Activated T-cell treated with anti-CD3 and anti-CD28 coated beads, Interleukin-2, amount 50 U/mL, for 72 hours (primary cell): ENCODE data around the gene GOLT1A. TPM values are rescaled to one million over a fixed set of nuclear protein-coding genes. Genes with fewer than 3 reads are reported as not detected.

Source experiments
- ATAC-seq, 2 donors: fragments of 150-1000 bp; cut with Tn5 transposase; replicated peaks in 1 of 2; 2 replicates each; pipeline ENCODE4 v1.10.0; 2021; ENCODE audit warnings: moderate library complexity in 2 of 2, mild to moderate bottlenecking in 1 of 2
- DNase-seq, 2 donors: peaks; one replicate each; pipeline ENCODE4 v3.0.0; 2021 to 2022; ENCODE audit warnings: mixed read lengths in 1 of 2
- H3K27ac Mint-ChIP-seq: one replicate; pipeline ENCODE4 v1.8.0; 2022; ENCODE audit warnings: mild to moderate bottlenecking, moderate library complexity, mixed read lengths
- H3K27me3 Mint-ChIP-seq: one replicate; pipeline ENCODE4 v1.8.0; 2022; ENCODE audit warnings: low read depth, mixed read lengths
- H3K36me3 Mint-ChIP-seq, 2 donors: one replicate each; pipeline ENCODE4 v1.8.0; 2022; ENCODE audit warnings: mixed read lengths in 2 of 2, mild to moderate bottlenecking in 1 of 2; ENCODE audit not compliant: insufficient read depth in 2 of 2
- H3K4me1 Mint-ChIP-seq: one replicate; pipeline ENCODE4 v1.8.0; 2022; ENCODE audit warnings: low read depth, mixed read lengths
- H3K4me3 Mint-ChIP-seq, 2 donors: one replicate each; pipeline ENCODE4 v1.8.0; 2022; ENCODE audit warnings: mild to moderate bottlenecking in 2 of 2, mixed read lengths in 2 of 2, moderate library complexity in 2 of 2
- H3K9me3 Mint-ChIP-seq, 2 donors: one replicate each; pipeline ENCODE4 v1.8.0; 2022; ENCODE audit warnings: mixed read lengths in 2 of 2
- total RNA-seq, 2 donors: library from RNA; stranded (reverse); gene quantifications; one replicate each; pipeline ENCODE4 v1.2.3, GENCODE V29; 2022

Gene GOLT1A
- total RNA-seq, 2 donors from 2014 or later, result 0.58 to 0.76 TPM

GRCh38 chr1:204150702-204151551 lies 62.9 kb downstream of the GOLT1A start:
- Mint-ChIP-seq H3K27me3 (peaks cover 6% of the 10 kb centered on the region), H3K4me3 (peak overlapping the region; percentile 69 to 76), H3K27ac (no peak overlapping the region), H3K36me3 (no peaks in the 10 kb centered on the region), H3K4me1 (no peaks in the 10 kb centered on the region), H3K9me3 (no peaks in the 10 kb centered on the region)
- peak in 1 of 2 donors; percentile 14 for ATAC-seq
- DNase-seq, result peak in 1 of 2 donors; percentile 7

GRCh38 chr1:204149635-204150565 lies 63.9 kb downstream of the GOLT1A start:
- Mint-ChIP-seq H3K4me1 (no peaks in the 10 kb centered on the region), H3K27me3 (peaks cover 6% of the 10 kb centered on the region), H3K9me3 (no peaks in the 10 kb centered on the region), H3K36me3 (no peaks in the 10 kb centered on the region), H3K4me3 (peak overlapping the region in 1 of 2 donors; percentile 76), H3K27ac (no peak overlapping the region)
- ATAC-seq, result no peak
- no peak for DNase-seq

- H3K27me3 Mint-ChIP-seq, result peaks cover 6% of the 10 kb centered on the region
- no peaks in the 10 kb centered on the region for H3K4me1 Mint-ChIP-seq
- DNase-seq (no peak), ATAC-seq (no peak)
- no peaks in the 10 kb centered on the region for H3K9me3 Mint-ChIP-seq
- H3K4me3 Mint-ChIP-seq, result no peak overlapping the region
- H3K27ac Mint-ChIP-seq, result no peak overlapping the region
- H3K36me3 Mint-ChIP-seq, result no peaks in the 10 kb centered on the region
These were observed 64.7 kb downstream of the GOLT1A start for GRCh38 chr1:204149107-204149506.

Other genes with a start within 250 kb of the GOLT1A start
- 1 to 10 TPM; 1.9 to 3.9 TPM for gene SOX13, start 140.9 kb downstream of the GOLT1A start, total RNA-seq
- gene ETNK2, start 61.9 kb downstream of the GOLT1A start, total RNA-seq, result 1 to 10 TPM; 1.7 TPM
- not detected for gene REN, start 47.7 kb downstream of the GOLT1A start, total RNA-seq
- gene KISS1, start 17.5 kb downstream of the GOLT1A start, total RNA-seq, result not detected
- gene PLEKHA6, start 145.9 kb upstream of the GOLT1A start, total RNA-seq, result 1 to 10 TPM in 1 of 2 donors, under 1 TPM in 1; 0.31 to 3.4 TPM
- 10 to 100 TPM; 82.9 to 94.2 TPM for gene PPP1R15B, start 197.8 kb upstream of the GOLT1A start, total RNA-seq